Bronchial epithelial cell (primary cell): ENCODE measurements around the gene MAPKAPK3. TPM values are rescaled to one million over a fixed set of nuclear protein-coding genes. Genes with fewer than 3 reads are reported as not detected.

Source experiments
- DNase-seq: peaks from one replicate; pipeline ENCODE4 v3.0.0-alpha.2; 2010; ENCODE audit warnings: low read depth
- FAIRE-seq: peaks from 2 replicates; lab custom pipeline; 2011; peaks lifted over from hg19 to GRCh38; lab: Jason Lieb, UNC
- H3K27me3 ChIP-seq: 2 replicates; pipeline ENCODE4 v1.5.1; 2011; ENCODE audit warnings: low read length; ENCODE audit not compliant: control insufficient read depth, insufficient read depth
- H3K36me3 ChIP-seq: 2 replicates; pipeline ENCODE4 v1.5.1; 2011; ENCODE audit warnings: low read length; ENCODE audit not compliant: control insufficient read depth, insufficient read depth
- H3K4me3 ChIP-seq: 2 replicates; pipeline ENCODE4 v1.5.1; 2011; ENCODE audit warnings: mild to moderate bottlenecking, low read depth, low read length, control low read depth
- total RNA-seq: library from RNA; depleted of rRNA; stranded (reverse); fragments of >200 nt; gene quantifications from 2 replicates; pipeline ENCODE4 v1.2.1, GENCODE V29; 2014
- TF ChIP-seq, protein P1 (sequence below): IDR thresholded peaks from 2 replicates; pipeline ENCODE4 v1.5.1; 2011; ENCODE audit warnings: mild to moderate bottlenecking, moderate library complexity, low read length, control low read depth, inconsistent platforms; ENCODE audit not compliant: insufficient read depth, severe bottlenecking

The MAPKAPK3 gene
- total RNA-seq = 42.9 and 47.1 TPM in 2 replicates

DNA sequence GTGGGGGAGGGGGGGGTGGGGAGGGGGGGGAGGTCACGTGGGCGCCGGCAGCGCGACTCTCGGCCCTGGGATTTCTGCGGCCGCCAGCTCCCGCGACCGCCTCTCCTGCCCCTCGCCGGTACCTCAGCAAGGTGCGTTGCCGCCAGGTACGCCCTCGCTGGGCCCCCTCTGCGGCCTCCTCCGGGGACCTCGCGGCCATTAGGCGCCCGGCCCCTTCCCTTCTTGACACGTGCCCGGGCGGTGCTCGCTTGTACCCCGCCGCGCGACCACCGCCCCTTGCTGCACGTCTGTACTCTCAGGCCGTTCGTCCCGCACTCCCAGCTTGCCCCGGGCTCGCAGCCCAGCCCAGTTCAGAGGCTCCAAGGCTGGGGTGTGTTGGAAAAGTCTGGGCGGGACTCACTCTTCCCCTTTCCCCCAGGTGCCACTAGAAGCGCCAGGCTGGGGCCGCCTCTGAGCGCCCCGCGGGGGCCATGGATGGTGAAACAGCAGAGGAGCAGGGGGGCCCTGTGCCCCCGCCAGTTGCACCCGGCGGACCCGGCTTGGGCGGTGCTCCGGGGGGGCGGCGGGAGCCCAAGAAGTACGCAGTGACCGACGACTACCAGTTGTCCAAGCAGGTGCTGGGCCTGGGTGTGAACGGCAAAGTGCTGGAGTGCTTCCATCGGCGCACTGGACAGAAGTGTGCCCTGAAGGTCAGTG lies at the start of gene MAPKAPK3:
Gene MAPKAPK3, plus strand, starts transcription at position 56 of the 696 bp plus-strand sequence. Its CDS starts 415 bp downstream, at position 471.
- DNase-seq (no peak), FAIRE-seq (no peak)
- Histone ChIP-seq H3K4me3 (peak within 1 kb of the TSS; percentile 87), H3K27me3 (no peaks in the 10 kb centered on the region), H3K36me3 (no peaks in the 10 kb centered on the region)
- TF ChIP-seq, protein P1, sequence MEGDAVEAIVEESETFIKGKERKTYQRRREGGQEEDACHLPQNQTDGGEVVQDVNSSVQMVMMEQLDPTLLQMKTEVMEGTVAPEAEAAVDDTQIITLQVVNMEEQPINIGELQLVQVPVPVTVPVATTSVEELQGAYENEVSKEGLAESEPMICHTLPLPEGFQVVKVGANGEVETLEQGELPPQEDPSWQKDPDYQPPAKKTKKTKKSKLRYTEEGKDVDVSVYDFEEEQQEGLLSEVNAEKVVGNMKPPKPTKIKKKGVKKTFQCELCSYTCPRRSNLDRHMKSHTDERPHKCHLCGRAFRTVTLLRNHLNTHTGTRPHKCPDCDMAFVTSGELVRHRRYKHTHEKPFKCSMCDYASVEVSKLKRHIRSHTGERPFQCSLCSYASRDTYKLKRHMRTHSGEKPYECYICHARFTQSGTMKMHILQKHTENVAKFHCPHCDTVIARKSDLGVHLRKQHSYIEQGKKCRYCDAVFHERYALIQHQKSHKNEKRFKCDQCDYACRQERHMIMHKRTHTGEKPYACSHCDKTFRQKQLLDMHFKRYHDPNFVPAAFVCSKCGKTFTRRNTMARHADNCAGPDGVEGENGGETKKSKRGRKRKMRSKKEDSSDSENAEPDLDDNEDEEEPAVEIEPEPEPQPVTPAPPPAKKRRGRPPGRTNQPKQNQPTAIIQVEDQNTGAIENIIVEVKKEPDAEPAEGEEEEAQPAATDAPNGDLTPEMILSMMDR = no peak

GRCh38 chr3:50567386-50568167 lies 49.4 kb upstream of the MAPKAPK3 start, which contains the start of gene C3orf18:
C3orf18 (minus strand) TSS chr3:50567747; CDS start chr3:50565699, 2,048 bp downstream.
- H3K4me3 ChIP-seq = peak within 1 kb of the TSS; percentile 39
- no peaks in the 10 kb centered on the region for H3K27me3 ChIP-seq
- TF ChIP-seq, protein P1 = no peak
- FAIRE-seq (no peak), DNase-seq (peak; percentile 60)
- H3K36me3 ChIP-seq = peaks cover 2% of the 10 kb centered on the region

GRCh38 chr3:50568947-50569749 lies 47.8 kb upstream of the MAPKAPK3 start, which contains the start of gene HEMK1:
HEMK1 (plus strand) TSS chr3:50569522; CDS start chr3:50571105, 1,583 bp downstream.
- peak; percentile 83 for DNase-seq

DNA sequence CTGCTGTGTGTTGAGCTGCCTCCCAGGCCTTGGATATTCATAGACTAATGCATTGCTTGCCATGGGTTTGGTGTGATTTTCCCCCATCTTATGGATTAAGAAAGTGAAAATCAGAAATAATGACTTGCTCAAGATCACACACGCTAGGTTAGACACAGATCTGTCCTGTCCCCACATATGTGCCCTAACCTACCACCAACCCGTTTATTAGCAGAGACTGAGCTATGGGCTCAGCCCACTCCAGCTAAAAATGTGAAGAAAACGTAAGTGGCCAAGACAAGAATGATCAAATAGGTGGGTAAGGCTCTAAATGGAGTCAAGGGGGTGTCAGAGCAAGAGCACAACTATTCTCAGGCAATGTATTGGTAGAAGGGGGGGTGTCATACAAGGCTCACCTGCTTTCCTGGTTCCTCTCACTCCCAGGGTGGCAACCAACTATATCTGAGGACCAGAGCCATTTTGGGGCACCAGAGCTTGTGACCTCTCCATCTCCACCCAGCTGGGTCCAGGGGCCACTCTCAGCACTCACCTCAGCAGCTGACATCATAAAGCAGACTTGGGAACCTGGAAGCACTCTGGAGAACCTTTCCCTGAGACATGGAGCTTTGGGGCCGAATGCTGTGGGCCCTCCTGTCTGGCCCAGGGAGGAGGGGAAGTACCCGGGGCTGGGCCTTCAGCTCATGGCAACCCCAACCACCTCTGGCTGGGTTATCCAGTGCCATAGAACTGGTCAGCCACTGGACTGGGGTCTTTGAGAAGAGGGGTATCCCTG lies 46.3 kb upstream of the MAPKAPK3 start:
- Histone ChIP-seq H3K36me3 (peaks cover 9% of the 10 kb centered on the region), H3K4me3 (no peak overlapping the region), H3K27me3 (no peaks in the 10 kb centered on the region)
- FAIRE-seq (no peak), DNase-seq (no peak)
- TF ChIP-seq, protein P1 = no peak

More at GRCh38 chr3:50568947-50569749, 47.8 kb upstream of the MAPKAPK3 start, which contains the start of gene HEMK1:
- TF ChIP-seq, protein P1 = no peak
- Histone ChIP-seq H3K36me3 (peaks cover 9% of the 10 kb centered on the region), H3K4me3 (peak within 1 kb of the TSS; percentile 91), H3K27me3 (no peaks in the 10 kb centered on the region)
- no peak for FAIRE-seq

DNA sequence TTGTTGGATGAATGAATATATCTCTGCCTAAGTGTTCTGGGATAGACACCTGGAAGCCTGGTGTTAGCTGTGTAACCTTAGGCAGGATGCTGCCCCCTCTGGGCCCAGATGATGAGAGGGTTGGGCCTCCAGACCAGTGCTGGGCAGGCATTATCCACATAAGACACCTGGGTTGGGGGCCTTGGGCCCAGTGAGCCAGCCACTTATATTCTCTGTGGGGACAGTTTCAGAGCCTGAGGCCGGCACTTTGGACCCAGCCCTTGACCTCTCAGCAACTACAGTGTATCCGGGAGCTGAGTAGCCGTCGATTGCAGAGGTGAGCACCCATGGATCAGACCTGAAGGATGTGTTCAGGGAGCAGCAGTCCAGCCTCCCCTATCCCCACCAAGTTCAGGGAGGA lies 45.5 kb upstream of the MAPKAPK3 start:
- FAIRE-seq (no peak), DNase-seq (no peak)
- Histone ChIP-seq H3K36me3 (peaks cover 9% of the 10 kb centered on the region), H3K27me3 (no peaks in the 10 kb centered on the region), H3K4me3 (no peak overlapping the region)
- TF ChIP-seq, protein P1 = no peak
